MG63 (cell line): ENCODE data around the gene SP3. TPM values are rescaled to one million over a fixed set of nuclear protein-coding genes. Genes with fewer than 3 reads are reported as not detected.
A peak's percentile ranks its signal among the peaks of the same experiment; 100 is the strongest.

Experiments used
- DNase-seq: peaks from one replicate; pipeline ENCODE4 v3.0.0-alpha.2; 2020
- H3K27me3 ChIP-seq: fragments of 250-450 bp; sonication (Bioruptor Pico); 2 replicates; pipeline ENCODE4 v1.5.1; 2020; ENCODE audit warnings: mild to moderate bottlenecking, moderate library complexity
- H3K36me3 ChIP-seq: fragments of 250-450 bp; sonication (Bioruptor Pico); 2 replicates; pipeline ENCODE4 v1.5.1; 2020; ENCODE audit warnings: mild to moderate bottlenecking, moderate library complexity
- H3K4me3 ChIP-seq: fragments of 250-450 bp; sonication (Bioruptor Pico); 2 replicates; pipeline ENCODE4 v1.5.1; 2020; ENCODE audit warnings: mild to moderate bottlenecking, moderate library complexity
- H3K9me3 ChIP-seq: fragments of 250-450 bp; sonication (Bioruptor Pico); 2 replicates; pipeline ENCODE4 v1.5.1; 2020; ENCODE audit warnings: mild to moderate bottlenecking, moderate library complexity
- total RNA-seq: library from RNA; depleted of rRNA; stranded (reverse); fragments of >200 nt; shearing (Covaris generic); gene quantifications from 2 replicates; pipeline ENCODE4 v1.2.3, GENCODE V29; 2014; ENCODE audit warnings: low replicate concordance

The SP3 gene
- total RNA-seq, 1 experiment from 2014 or later = 64.7 TPM

GRCh38 chr2:173865971-173866873 lies 99.0 kb downstream of the SP3 start:
- Histone ChIP-seq H3K27me3 (no peaks in the 10 kb centered on the region), H3K36me3 (no peaks in the 10 kb centered on the region)
- DNase-seq = no peak

DNA sequence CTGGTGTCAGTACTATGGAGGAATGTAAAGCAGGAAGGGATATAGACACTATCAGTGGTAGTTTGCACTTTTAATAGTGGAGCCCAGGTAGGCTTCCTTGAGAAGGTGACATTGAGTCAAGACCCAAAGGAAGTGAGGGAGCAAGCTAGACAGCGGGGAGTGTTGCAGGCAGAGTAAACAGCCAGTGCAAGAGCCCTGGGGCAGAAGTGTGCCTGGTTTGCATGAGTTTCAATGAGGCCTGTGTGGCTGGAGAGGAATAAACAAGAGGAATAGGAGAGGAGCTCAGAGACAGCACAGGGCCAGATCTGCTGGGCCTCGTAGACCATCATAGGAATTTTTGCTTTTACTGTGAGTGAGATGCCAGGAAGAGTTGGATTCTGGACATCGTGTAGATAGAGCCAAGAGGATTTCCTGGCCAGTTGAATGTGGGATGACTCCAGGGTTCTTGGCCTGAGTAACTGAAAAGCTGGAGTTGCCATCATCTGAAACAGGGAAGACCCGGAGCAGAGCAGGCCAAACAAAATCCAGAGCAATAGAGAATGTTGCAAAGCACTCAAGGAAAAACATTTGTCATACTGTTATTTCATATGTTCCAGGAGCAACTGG lies 102.5 kb downstream of the SP3 start:
- Histone ChIP-seq H3K4me3 (no peak overlapping the region), H3K36me3 (no peaks in the 10 kb centered on the region), H3K27me3 (no peaks in the 10 kb centered on the region), H3K9me3 (no peaks in the 10 kb centered on the region)
- DNase-seq = peak; percentile 79

More at GRCh38 chr2:173865971-173866873, 99.0 kb downstream of the SP3 start:
- Histone ChIP-seq H3K4me3 (no peak overlapping the region), H3K9me3 (no peaks in the 10 kb centered on the region)

- Histone ChIP-seq H3K27me3 (no peaks in the 10 kb centered on the region), H3K4me3 (no peak overlapping the region), H3K36me3 (no peaks in the 10 kb centered on the region), H3K9me3 (no peaks in the 10 kb centered on the region)
- peak; percentile 62 for DNase-seq
Measured at GRCh38 chr2:173860566-173860965, 104.6 kb downstream of the SP3 start.

DNA sequence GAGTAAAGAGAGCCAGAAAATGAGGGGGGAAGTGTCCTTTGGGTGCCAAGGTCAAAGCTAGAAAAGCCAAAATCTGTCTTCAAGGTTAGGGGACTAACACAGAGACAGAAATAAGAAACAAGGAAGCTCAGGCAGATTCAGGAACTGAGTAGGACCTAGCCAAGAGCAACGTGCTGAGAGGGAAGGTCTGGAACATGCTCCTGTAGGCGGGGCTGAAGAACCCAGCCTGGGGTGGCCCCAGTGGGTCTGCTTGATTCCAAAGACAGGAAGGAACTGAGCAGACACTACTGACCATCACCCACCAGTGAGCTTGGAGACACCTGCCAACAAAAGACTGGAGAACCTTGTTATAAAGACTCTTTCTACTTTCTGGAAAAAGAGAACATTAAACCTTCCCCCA lies 105.1 kb downstream of the SP3 start:
- no peaks in the 10 kb centered on the region for H3K9me3 ChIP-seq
- H3K4me3 ChIP-seq = no peak overlapping the region
- no peaks in the 10 kb centered on the region for H3K36me3 ChIP-seq
- H3K27me3 ChIP-seq = no peaks in the 10 kb centered on the region
- peak; percentile 32 for DNase-seq

DNA sequence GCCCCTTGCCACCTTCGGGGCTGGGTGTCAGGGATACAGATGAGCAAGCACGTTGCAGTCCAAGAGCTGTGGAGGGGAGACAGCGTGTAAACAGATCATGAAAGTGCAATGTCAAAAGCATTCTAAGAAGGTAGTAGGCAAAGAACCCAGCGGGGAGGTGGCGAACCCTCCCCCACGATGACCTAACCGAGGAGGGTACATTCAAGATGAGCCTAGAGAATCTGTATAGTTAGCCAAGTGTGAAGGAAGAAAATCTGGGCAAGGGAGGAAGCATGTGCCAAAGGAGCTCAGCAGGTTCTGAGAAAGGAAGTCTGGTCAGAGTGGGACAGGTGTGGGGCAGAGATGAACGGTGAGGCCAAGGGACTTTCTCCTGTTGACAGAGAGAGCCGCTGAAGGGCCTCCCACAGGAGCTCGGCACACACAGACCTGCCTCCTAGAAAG lies 106.9 kb downstream of the SP3 start:
- Histone ChIP-seq H3K9me3 (no peaks in the 10 kb centered on the region), H3K4me3 (no peak overlapping the region), H3K27me3 (no peaks in the 10 kb centered on the region), H3K36me3 (no peaks in the 10 kb centered on the region)
- peak; percentile 75 for DNase-seq
